HepG2 (cell line): ENCODE results near the gene DCAF8. TPM values are rescaled to one million over a fixed set of nuclear protein-coding genes. Genes with fewer than 3 reads are reported as not detected.

Source experiments
- ATRX ChIP-seq: sonication (generic); formaldehyde crosslinking; IDR thresholded peaks from 2 replicates; pipeline ENCODE4 v1.4.0; 2020; ENCODE audit warnings: missing genetic modification reagents, borderline replicate concordance
- GLI4 ChIP-seq: sonication (generic); formaldehyde crosslinking; IDR thresholded peaks from 2 replicates; pipeline ENCODE4 v1.5.1; 2020; ENCODE audit warnings: missing genetic modification reagents, mild to moderate bottlenecking, moderate library complexity, borderline replicate concordance
- HMGA1 ChIP-seq: sonication (generic); formaldehyde crosslinking; conservative IDR thresholded peaks from 2 replicates; pipeline ENCODE4 v1.4.0; 2020; ENCODE audit warnings: missing genetic modification reagents
- MED8 ChIP-seq: sonication (generic); formaldehyde crosslinking; IDR thresholded peaks from 2 replicates; pipeline ENCODE4 v1.8.1; 2023; ENCODE audit warnings: mild to moderate bottlenecking, missing genetic modification reagents; ENCODE audit not compliant: insufficient replicate concordance
- MZF1 ChIP-seq: sonication (generic); formaldehyde crosslinking; IDR thresholded peaks from 2 replicates; pipeline ENCODE4 v1.8.1; 2023; ENCODE audit warnings: mild to moderate bottlenecking, missing genetic modification reagents, borderline replicate concordance
- NR2F1 ChIP-seq, 2 experiments: fragments of 450-650 bp in 1 of 2; formaldehyde crosslinking in 1 of 2; IDR thresholded peaks; 2 replicates each; pipeline versions ENCODE4 v1.5.0 to v1.6.1; 2016 to 2020; ENCODE audit warnings: mild to moderate bottlenecking in 1 of 2, missing compliant biosample characterization in 1 of 2, missing genetic modification reagents in 1 of 2, moderate library complexity in 1 of 2
- RARG ChIP-seq: sonication (generic); formaldehyde crosslinking; IDR thresholded peaks from 2 replicates; pipeline ENCODE4 v1.4.0; 2020; ENCODE audit warnings: low read depth, mild to moderate bottlenecking, missing genetic modification reagents
- TBL1XR1 ChIP-seq: fragments of 150-350 bp; IDR thresholded peaks from 2 replicates; pipeline ENCODE4 v1.6.1; 2014; ENCODE audit warnings: borderline replicate concordance, low read length; ENCODE audit not compliant: partially characterized antibody
- TEAD2 ChIP-seq: sonication (generic); formaldehyde crosslinking; IDR thresholded peaks from 2 replicates; pipeline ENCODE4 v1.9.0; 2021; ENCODE audit warnings: missing genetic modification reagents
- ZNF207 ChIP-seq: fragments of 450-650 bp; IDR thresholded peaks from 2 replicates; pipeline ENCODE4 v1.6.1; 2016; ENCODE audit warnings: antibody characterized with exemption, borderline replicate concordance
- ZNF232 ChIP-seq: sonication (generic); formaldehyde crosslinking; IDR thresholded peaks from 2 replicates; pipeline ENCODE4 v1.4.0; 2020; ENCODE audit warnings: missing genetic modification reagents, borderline replicate concordance
- ZNF234 ChIP-seq: sonication (generic); formaldehyde crosslinking; conservative IDR thresholded peaks from 2 replicates; pipeline ENCODE4 v1.5.1; 2020; ENCODE audit warnings: mild to moderate bottlenecking, missing genetic modification reagents
- ZNF574 ChIP-seq: sonication (generic); formaldehyde crosslinking; IDR thresholded peaks from 2 replicates; pipeline ENCODE4 v1.4.0; 2020; ENCODE audit warnings: missing genetic modification reagents
- ZNF746 ChIP-seq: sonication (generic); formaldehyde crosslinking; IDR thresholded peaks from 2 replicates; pipeline ENCODE4 v1.8.0; 2022; ENCODE audit warnings: mild to moderate bottlenecking, missing genetic modification reagents
- ZNF790 ChIP-seq: sonication (generic); formaldehyde crosslinking; IDR thresholded peaks from 2 replicates; pipeline ENCODE4 v1.8.0; 2022; ENCODE audit warnings: missing genetic modification reagents, mild to moderate bottlenecking, borderline replicate concordance
- ZSCAN29 ChIP-seq: sonication (generic); formaldehyde crosslinking; conservative IDR thresholded peaks from 2 replicates; pipeline ENCODE4 v1.4.0; 2020; ENCODE audit warnings: mild to moderate bottlenecking, missing genetic modification reagents
- polyA plus RNA-seq, 8 experiments: library from polyadenylated mRNA; depleted of rRNA in 3 of 8; stranded (reverse) in 7 of 8; unstranded in 1 of 8; fragments of >200 nt; fragmentation: Illumina TruSeq in 4 of 8; extraction: Trizol in 4 of 8; gene quantifications; 2 replicates each; pipeline versions ENCODE4 v1.2.1 to v1.2.3, GENCODE V29; 2011 to 2016; ENCODE audit warnings: low read depth in 4 of 8, missing spikeins in 1 of 8, mixed read lengths in 1 of 8; ENCODE audit not compliant: insufficient read depth in 1 of 8
- total RNA-seq, 5 experiments: library from RNA; depleted of rRNA; stranded (reverse); fragments of >200 nt; fragmentation: Illumina TruSeq; extraction: Trizol; gene quantifications; 2 replicates each; pipeline ENCODE4 v1.2.3, GENCODE V29; 2016; ENCODE audit warnings: low read depth in 1 of 5
- TF ChIP-seq, protein P1 (sequence below): sonication (generic); formaldehyde crosslinking; IDR thresholded peaks from 2 replicates; pipeline ENCODE4 v1.4.0; 2020; ENCODE audit warnings: missing genetic modification reagents
- TF ChIP-seq, protein P2 (sequence below): sonication (generic); formaldehyde crosslinking; IDR thresholded peaks from 2 replicates; pipeline ENCODE4 v1.4.0; 2020; ENCODE audit warnings: missing genetic modification reagents

Gene DCAF8
- total and polyA plus RNA-seq, 2 of the 13 experiments (the other 11 are each of a cell fraction or from before 2014, with no cell fraction given) = 73.4 to 79.8 TPM

GRCh38 chr1:160261893-160262794 is at the start of gene DCAF8 (continued):
- TF ChIP-seq ZNF574 = peak; percentile 86
- peak; percentile 51; the same call in 1 of the 2 replicates for TF ChIP-seq ZSCAN29 (CRISPR knock-in tag)
- no peak for TF ChIP-seq TEAD2 (CRISPR knock-in tag)
- no peak for TF ChIP-seq ZNF234 (CRISPR knock-in tag)
- TF ChIP-seq ZNF790 (CRISPR knock-in tag) = peak; percentile 89; the same call in 1 of the 2 replicates
- no peak for TF ChIP-seq ATRX (CRISPR knock-in tag)
- no peak for TF ChIP-seq HMGA1 (CRISPR knock-in tag)
- no peak for TF ChIP-seq ZNF207
- no peak for TF ChIP-seq ZNF232 (CRISPR knock-in tag)
- no peak for TF ChIP-seq NR2F1 (CRISPR knock-in tag; IDR thresholded peaks at IDR 0.05)
- TF ChIP-seq RARG (CRISPR knock-in tag) = no peak
- TF ChIP-seq, protein P1, sequence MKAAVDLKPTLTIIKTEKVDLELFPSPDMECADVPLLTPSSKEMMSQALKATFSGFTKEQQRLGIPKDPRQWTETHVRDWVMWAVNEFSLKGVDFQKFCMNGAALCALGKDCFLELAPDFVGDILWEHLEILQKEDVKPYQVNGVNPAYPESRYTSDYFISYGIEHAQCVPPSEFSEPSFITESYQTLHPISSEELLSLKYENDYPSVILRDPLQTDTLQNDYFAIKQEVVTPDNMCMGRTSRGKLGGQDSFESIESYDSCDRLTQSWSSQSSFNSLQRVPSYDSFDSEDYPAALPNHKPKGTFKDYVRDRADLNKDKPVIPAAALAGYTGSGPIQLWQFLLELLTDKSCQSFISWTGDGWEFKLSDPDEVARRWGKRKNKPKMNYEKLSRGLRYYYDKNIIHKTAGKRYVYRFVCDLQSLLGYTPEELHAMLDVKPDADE (CRISPR knock-in tag) = no peak
- no peak for TF ChIP-seq MZF1
- TF ChIP-seq GLI4 = no peak
- TF ChIP-seq, protein P2, sequence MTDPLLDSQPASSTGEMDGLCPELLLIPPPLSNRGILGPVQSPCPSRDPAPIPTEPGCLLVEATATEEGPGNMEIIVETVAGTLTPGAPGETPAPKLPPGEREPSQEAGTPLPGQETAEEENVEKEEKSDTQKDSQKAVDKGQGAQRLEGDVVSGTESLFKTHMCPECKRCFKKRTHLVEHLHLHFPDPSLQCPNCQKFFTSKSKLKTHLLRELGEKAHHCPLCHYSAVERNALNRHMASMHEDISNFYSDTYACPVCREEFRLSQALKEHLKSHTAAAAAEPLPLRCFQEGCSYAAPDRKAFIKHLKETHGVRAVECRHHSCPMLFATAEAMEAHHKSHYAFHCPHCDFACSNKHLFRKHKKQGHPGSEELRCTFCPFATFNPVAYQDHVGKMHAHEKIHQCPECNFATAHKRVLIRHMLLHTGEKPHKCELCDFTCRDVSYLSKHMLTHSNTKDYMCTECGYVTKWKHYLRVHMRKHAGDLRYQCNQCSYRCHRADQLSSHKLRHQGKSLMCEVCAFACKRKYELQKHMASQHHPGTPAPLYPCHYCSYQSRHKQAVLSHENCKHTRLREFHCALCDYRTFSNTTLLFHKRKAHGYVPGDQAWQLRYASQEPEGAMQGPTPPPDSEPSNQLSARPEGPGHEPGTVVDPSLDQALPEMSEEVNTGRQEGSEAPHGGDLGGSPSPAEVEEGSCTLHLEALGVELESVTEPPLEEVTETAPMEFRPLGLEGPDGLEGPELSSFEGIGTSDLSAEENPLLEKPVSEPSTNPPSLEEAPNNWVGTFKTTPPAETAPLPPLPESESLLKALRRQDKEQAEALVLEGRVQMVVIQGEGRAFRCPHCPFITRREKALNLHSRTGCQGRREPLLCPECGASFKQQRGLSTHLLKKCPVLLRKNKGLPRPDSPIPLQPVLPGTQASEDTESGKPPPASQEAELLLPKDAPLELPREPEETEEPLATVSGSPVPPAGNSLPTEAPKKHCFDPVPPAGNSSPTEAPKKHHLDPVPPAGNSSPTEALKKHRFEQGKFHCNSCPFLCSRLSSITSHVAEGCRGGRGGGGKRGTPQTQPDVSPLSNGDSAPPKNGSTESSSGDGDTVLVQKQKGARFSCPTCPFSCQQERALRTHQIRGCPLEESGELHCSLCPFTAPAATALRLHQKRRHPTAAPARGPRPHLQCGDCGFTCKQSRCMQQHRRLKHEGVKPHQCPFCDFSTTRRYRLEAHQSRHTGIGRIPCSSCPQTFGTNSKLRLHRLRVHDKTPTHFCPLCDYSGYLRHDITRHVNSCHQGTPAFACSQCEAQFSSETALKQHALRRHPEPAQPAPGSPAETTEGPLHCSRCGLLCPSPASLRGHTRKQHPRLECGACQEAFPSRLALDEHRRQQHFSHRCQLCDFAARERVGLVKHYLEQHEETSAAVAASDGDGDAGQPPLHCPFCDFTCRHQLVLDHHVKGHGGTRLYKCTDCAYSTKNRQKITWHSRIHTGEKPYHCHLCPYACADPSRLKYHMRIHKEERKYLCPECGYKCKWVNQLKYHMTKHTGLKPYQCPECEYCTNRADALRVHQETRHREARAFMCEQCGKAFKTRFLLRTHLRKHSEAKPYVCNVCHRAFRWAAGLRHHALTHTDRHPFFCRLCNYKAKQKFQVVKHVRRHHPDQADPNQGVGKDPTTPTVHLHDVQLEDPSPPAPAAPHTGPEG (CRISPR knock-in tag) = no peak; the same call in 1 of the 2 replicates
- TF ChIP-seq TBL1XR1 = no peak
- TF ChIP-seq ZNF746 (CRISPR knock-in tag) = no peak
- peak; percentile 92 for TF ChIP-seq MED8 (CRISPR knock-in tag)
